Heart right ventricle (tissue), 16 donors: Measurements from ENCODE around the gene PDZRN4. TPM values are rescaled to one million over a fixed set of nuclear protein-coding genes. Genes with fewer than 3 reads are reported as not detected.

Source experiments
- ATAC-seq, 8 donors: fragments of 200-7000 bp; cut with Tn5 transposase; one replicate each; pipeline ENCODE4 v1.9.1; 2020; ENCODE audit warnings: mild to moderate bottlenecking in 8 of 8, moderate library complexity in 8 of 8, moderate number of reproducible peaks in 1 of 8
- DNase-seq, 2 donors: peaks; one replicate each; pipeline ENCODE4 v3.0.0-alpha.2; 2020
- H3K27ac ChIP-seq, 10 donors: fragments of 200-600 bp; sonication (generic) in 2 of 10; one replicate each; pipeline versions ENCODE4 v1.5.0 to v1.8.0; 2020 to 2022; ENCODE audit warnings: mild to moderate bottlenecking in 3 of 10
- H3K27me3 ChIP-seq, 7 donors: fragments of 200-600 bp; one replicate each; pipeline ENCODE4 v1.8.0; 2021 to 2022; ENCODE audit warnings: mild to moderate bottlenecking in 2 of 7
- H3K36me3 ChIP-seq, 9 donors: fragments of 200-600 bp; sonication (generic) in 1 of 9; one replicate each; pipeline versions ENCODE4 v1.5.0 to v1.8.0; 2020 to 2022; ENCODE audit warnings: mild to moderate bottlenecking in 2 of 9
- H3K4me1 ChIP-seq, 9 donors: fragments of 200-600 bp; sonication (generic) in 1 of 9; one replicate each; pipeline versions ENCODE4 v1.5.0 to v1.8.0; 2020 to 2022; ENCODE audit warnings: mild to moderate bottlenecking in 4 of 9
- H3K4me3 ChIP-seq, 10 donors: fragments of 200-600 bp; sonication (generic) in 2 of 10; one replicate each; pipeline versions ENCODE4 v1.5.0 to v1.8.0; 2020 to 2022; ENCODE audit warnings: mild to moderate bottlenecking in 7 of 10, moderate library complexity in 2 of 10
- H3K9me3 ChIP-seq, 11 donors: fragments of 200-600 bp in 10 of 11; sonication (generic) in 2 of 11; one replicate each; pipeline versions ENCODE4 v1.5.0 to v1.8.0; 2013 to 2022; ENCODE audit warnings: mild to moderate bottlenecking in 2 of 11, control low read depth in 1 of 11, moderate library complexity in 1 of 11
- CTCF ChIP-seq, 9 donors: fragments of 200-600 bp; sonication (generic) in 2 of 9; IDR thresholded peaks; one replicate each; pipeline versions ENCODE4 v1.5.0 to v1.8.0; 2021 to 2022; ENCODE audit warnings: antibody characterized with exemption in 9 of 9, mild to moderate bottlenecking in 5 of 9, moderate library complexity in 1 of 9
- WGBS, 2 donors: extraction: QIAGEN DNeasy Blood & Tissue Kit; methylation state at CpG; one replicate each; pipeline ENCODE4 v1.1.7; 2013; ENCODE audit warnings: inconsistent platforms in 1 of 2; 5-methylcytosine and 5-hydroxymethylcytosine counted together
- intact Hi-C, 10 donors: fragments of 100-400 bp; cut with DNase I; formaldehyde crosslinking; loops; one replicate each; pipeline versions ENCODE4 v1.11.1 to v1.14.2; 2022
- polyA plus RNA-seq, 2 donors: library from polyadenylated mRNA; stranded (reverse); fragments of 200-250 nt; gene quantifications; one replicate each; pipeline ENCODE4 v1.2.3, GENCODE V29; 2013
- total RNA-seq, 10 donors: library from RNA; stranded (reverse); fragmentation: NEBNext Ultra II Directional in 3 of 10; extraction: Animal tissue kit (Norgen Biotek cat#: 25700) in 3 of 10; gene quantifications; one replicate each; pipeline versions ENCODE4 v1.2.1 to v1.2.4, GENCODE V29; 2021 to 2023
- donor health status: Arrhythmogenic right ventricular cardiomyopathy.
- donor health status: ischemic (EF 13 %, LVEDD 7.1; RV severe dilation, severe dysfunction).
- donor health status: healthy with polysubstance abuse.
- donor health status: DM: no; HTN: yes; CAD: no.
- donor health status: DM: no; HTN: no; CAD: no.
- donor health status: ischemic (EF 25% LVEDD 6.9; RV normal size, moderate dysfunction).
- donor health status: ischemic (EF 25% LVEDD 5.7; RV mildly dilated, moderate dysfunction).
- donor health status: healthy.
- donor health status: DM: yes; HTN: yes; CAD: no.
- donor health status: Ischemic cardiomyopathy.
- donor health status: ischemic (EF 35%, LVEDD 5.7; RV mildly dilated, moderate dysfunction).
- donor health status: nonischemic (EF 11% LVEDD 7.7; RV severe dilation, severe dysfunction).
- donor health status: DM: yes; HTN: yes; CAD: no.
- donor health status: PGD.
- donor health status: ischemic (EF 29% LVEDD 5.4; RV normal size, mild dysfunction).
- donor health status: nonischemic (EF 23%, LVEDD 6.1; RV moderate dilation, normal function).

PDZRN4 gene
- total and polyA plus RNA-seq, 12 donors, result 0.04 to 0.28 (median 0.15) TPM; not detected in 5

GRCh38 chr12:41206298-41206697 lies 18.2 kb downstream of the PDZRN4 start:
- DNase-seq (no peak), ATAC-seq (no peak)
- Histone ChIP-seq H3K9me3 (no peaks in the 10 kb centered on the region), H3K27ac (no peak overlapping the region), H3K4me3 (no peak overlapping the region), H3K36me3 (no peaks in the 10 kb centered on the region), H3K4me1 (peaks cover 0 to 3% (median 0%) of the 10 kb centered on the region in 9 donors), H3K27me3 (no peaks in the 10 kb centered on the region)
- intact Hi-C loops, result no loop called here
- TF ChIP-seq CTCF (IDR thresholded peaks at IDR 0.05), result no peak
- 79 to 81% methylated on average over 1 of the region's 1 CpG for WGBS, 2 donors

- Histone ChIP-seq H3K4me3 (no peak overlapping the region), H3K36me3 (no peaks in the 10 kb centered on the region), H3K4me1 (no peaks in the 10 kb centered on the region), H3K27me3 (no peaks in the 10 kb centered on the region), H3K27ac (no peak overlapping the region), H3K9me3 (no peaks in the 10 kb centered on the region)
- intact Hi-C loops, result no loop called here
- no peak for ATAC-seq
- WGBS, 2 donors, result 80 to 93% methylated on average over 3 of the region's 3 CpGs
- DNase-seq, result no peak
- no peak for TF ChIP-seq CTCF (IDR thresholded peaks at IDR 0.05)
These were observed 23.3 kb downstream of the PDZRN4 start for GRCh38 chr12:41211448-41211847.

GRCh38 chr12:41212625-41213024 lies 24.5 kb downstream of the PDZRN4 start:
- no peak overlapping the region for H3K4me3 ChIP-seq
- H3K27ac ChIP-seq, result no peak overlapping the region

GRCh38 chr12:41213107-41213506 lies 25.0 kb downstream of the PDZRN4 start:
- no peaks in the 10 kb centered on the region for H3K4me1 ChIP-seq
- H3K36me3 ChIP-seq, result no peaks in the 10 kb centered on the region
- DNase-seq (no peak), ATAC-seq (no peak)
- TF ChIP-seq CTCF (IDR thresholded peaks at IDR 0.05), result no peak
- intact Hi-C loops, result no loop called here
- no peaks in the 10 kb centered on the region for H3K9me3 ChIP-seq
- WGBS, 2 donors, result 75% methylated on average over 7 of the region's 7 CpGs
- H3K27me3 ChIP-seq, result no peaks in the 10 kb centered on the region
- no peak overlapping the region for H3K27ac ChIP-seq
- H3K4me3 ChIP-seq, result no peak overlapping the region

More at GRCh38 chr12:41212625-41213024, 24.5 kb downstream of the PDZRN4 start:
- Histone ChIP-seq H3K9me3 (no peaks in the 10 kb centered on the region), H3K36me3 (no peaks in the 10 kb centered on the region), H3K27me3 (no peaks in the 10 kb centered on the region), H3K4me1 (no peaks in the 10 kb centered on the region)
- ATAC-seq, result no peak
- TF ChIP-seq CTCF (IDR thresholded peaks at IDR 0.05), result no peak
- DNase-seq, result no peak
- 52 to 55% methylated on average over 2 of the region's 2 CpGs for WGBS, 2 donors
- intact Hi-C loops, result no loop called here
